ENCODE results near the gene RPL18. TPM values are rescaled to one million over a fixed set of nuclear protein-coding genes. Genes with fewer than 3 reads are reported as not detected.

Gene RPL18
- total RNA-seq, 1 experiment from 2014 or later = 1,417 TPM

- H3K27ac ChIP-seq (ENCODE audit: low read depth, low read length, poor library complexity, severe bottlenecking) = no peak overlapping the region
- no peaks in the 10 kb centered on the region for H3K36me3 ChIP-seq (ENCODE audit: insufficient read depth, low read length, poor library complexity, severe bottlenecking)
- H3K27me3 ChIP-seq (replicated peaks; ENCODE audit: insufficient read depth, low read depth, low read length, poor library complexity) = no peaks in the 10 kb centered on the region
- no peaks in the 10 kb centered on the region for H3K4me1 ChIP-seq (ENCODE audit: insufficient read depth, low read length, poor library complexity, severe bottlenecking)
- H3K9me3 ChIP-seq (ENCODE audit: low read depth, low read length, poor library complexity, severe bottlenecking) = no peaks in the 10 kb centered on the region
- TF ChIP-seq EZH2 (IDR thresholded peaks at IDR 0.05; ENCODE audit: borderline replicate concordance, low read depth, low read length, poor library complexity, severe bottlenecking) (no peak), CTCF (conservative IDR thresholded peaks at IDR 0.05; ENCODE audit: low read depth, low read length) (no peak)
- intact Hi-C loops (cut with micrococcal nuclease; ENCODE audit: unreplicated experiment) = no loop called here
- DNase-seq (ENCODE audit: low spot score) = peak; percentile 44
- ChIA-PET CTCF (interaction anchor here (1.4 kb wide), 1 partner anchor 85 kb away, joined by 11 read pairs; no protein-coding TSS in a partner anchor), POLR2A (ENCODE audit: low non-redundant PET) (no interaction called here)
- BruUV-seq (replicated peaks) = no TSS peak
- no peak overlapping the region for H3K4me3 ChIP-seq (ENCODE audit: low read depth, low read length, poor library complexity, severe bottlenecking)
These were observed 28.0 kb downstream of the RPL18 start for GRCh38 chr19:48591021-48591420.

GRCh38 chr19:48588670-48589401 lies 30.1 kb downstream of the RPL18 start:
- ChIA-PET POLR2A (ENCODE audit: low non-redundant PET) (no interaction called here), CTCF (interaction anchor here (0.5 to 1.5 kb wide), 15 partner anchors 12 to 435 kb away, joined by 3 to 15 read pairs (median 4); no protein-coding TSS in a partner anchor)
- TF ChIP-seq EZH2 (IDR thresholded peaks at IDR 0.05; ENCODE audit: borderline replicate concordance, low read depth, low read length, poor library complexity, severe bottlenecking) (no peak), CTCF (conservative IDR thresholded peaks at IDR 0.05; ENCODE audit: low read depth, low read length) (peak; percentile 99)
- Histone ChIP-seq H3K4me3 (ENCODE audit: low read depth, low read length, poor library complexity, severe bottlenecking) (peak overlapping the region; percentile 47), H3K27ac (ENCODE audit: low read depth, low read length, poor library complexity, severe bottlenecking) (no peak overlapping the region), H3K4me1 (ENCODE audit: insufficient read depth, low read length, poor library complexity, severe bottlenecking) (peaks cover 4% of the 10 kb centered on the region), H3K27me3 (replicated peaks; ENCODE audit: insufficient read depth, low read depth, low read length, poor library complexity) (no peaks in the 10 kb centered on the region), H3K9me3 (ENCODE audit: low read depth, low read length, poor library complexity, severe bottlenecking) (no peaks in the 10 kb centered on the region), H3K36me3 (ENCODE audit: insufficient read depth, low read length, poor library complexity, severe bottlenecking) (no peaks in the 10 kb centered on the region)
- BruUV-seq (replicated peaks) = no TSS peak
- intact Hi-C loops (cut with micrococcal nuclease; ENCODE audit: unreplicated experiment) = no loop called here
- DNase-seq (ENCODE audit: low spot score) = peak; percentile 92

- no peak overlapping the region for H3K27ac ChIP-seq (ENCODE audit: low read depth, low read length, poor library complexity, severe bottlenecking)
- intact Hi-C loops (cut with micrococcal nuclease; ENCODE audit: unreplicated experiment) = no loop called here
- no peak for DNase-seq (ENCODE audit: low spot score)
- H3K9me3 ChIP-seq (ENCODE audit: low read depth, low read length, poor library complexity, severe bottlenecking) = no peaks in the 10 kb centered on the region
- no peak overlapping the region for H3K4me3 ChIP-seq (ENCODE audit: low read depth, low read length, poor library complexity, severe bottlenecking)
- no peaks in the 10 kb centered on the region for H3K36me3 ChIP-seq (ENCODE audit: insufficient read depth, low read length, poor library complexity, severe bottlenecking)
- CTCF ChIA-PET = interaction anchor here (0.6 to 1.4 kb wide), 3 partner anchors 82 to 269 kb away, joined by 3 to 6 read pairs (median 5); partner anchors contain the start of gene GRIN2D
- no peaks in the 10 kb centered on the region for H3K27me3 ChIP-seq (replicated peaks; ENCODE audit: insufficient read depth, low read depth, low read length, poor library complexity)
- peaks cover 4% of the 10 kb centered on the region for H3K4me1 ChIP-seq (ENCODE audit: insufficient read depth, low read length, poor library complexity, severe bottlenecking)
- BruUV-seq (replicated peaks) = no TSS peak
- POLR2A ChIA-PET (ENCODE audit: low non-redundant PET) = no interaction called here
- TF ChIP-seq CTCF (conservative IDR thresholded peaks at IDR 0.05; ENCODE audit: low read depth, low read length) (no peak), EZH2 (IDR thresholded peaks at IDR 0.05; ENCODE audit: borderline replicate concordance, low read depth, low read length, poor library complexity, severe bottlenecking) (no peak)
These were observed 31.6 kb downstream of the RPL18 start for GRCh38 chr19:48587387-48587786.
